Umbilical cord (tissue), 2 donors: ENCODE results near the gene GRIFIN. TPM values are rescaled to one million over a fixed set of nuclear protein-coding genes. Genes with fewer than 3 reads are reported as not detected.
A peak's percentile ranks its signal among the peaks of the same experiment; 100 is the strongest.

ENCODE experiments used
- DNase-seq: peaks from one replicate; pipeline ENCODE4 v3.0.0-alpha.2; 2015; ENCODE audit warnings: low spot score
- total RNA-seq: library from RNA; depleted of rRNA; stranded (reverse); fragments of >200 nt; gene quantifications from one replicate; pipeline ENCODE4 v1.2.3, GENCODE V29; 2014; ENCODE audit warnings: low replicate concordance; ENCODE audit not compliant: insufficient read depth

Gene GRIFIN
- total RNA-seq, 1 donor from 2014 or later: not detected

DNA sequence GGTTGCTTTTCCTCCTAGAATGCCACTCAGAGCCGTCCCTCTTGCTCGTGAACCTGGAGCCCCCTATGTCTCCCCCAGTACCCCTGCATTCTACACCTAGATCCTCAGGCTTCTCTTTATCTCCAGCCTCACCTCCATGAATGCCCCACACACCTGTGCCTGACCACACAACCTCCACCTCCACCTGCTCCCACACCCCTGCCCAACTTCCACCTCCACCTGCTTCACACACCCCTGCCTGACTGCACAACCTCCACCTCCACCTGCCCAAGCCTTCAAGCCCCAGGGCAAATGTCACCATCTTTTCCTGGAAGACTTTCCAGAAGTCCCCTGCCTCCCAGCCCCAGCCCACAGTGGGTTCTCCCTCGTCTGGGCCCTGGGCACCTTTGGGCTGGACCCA lies 36.5 kb upstream of the GRIFIN start:
- DNase-seq: no peak

DNA sequence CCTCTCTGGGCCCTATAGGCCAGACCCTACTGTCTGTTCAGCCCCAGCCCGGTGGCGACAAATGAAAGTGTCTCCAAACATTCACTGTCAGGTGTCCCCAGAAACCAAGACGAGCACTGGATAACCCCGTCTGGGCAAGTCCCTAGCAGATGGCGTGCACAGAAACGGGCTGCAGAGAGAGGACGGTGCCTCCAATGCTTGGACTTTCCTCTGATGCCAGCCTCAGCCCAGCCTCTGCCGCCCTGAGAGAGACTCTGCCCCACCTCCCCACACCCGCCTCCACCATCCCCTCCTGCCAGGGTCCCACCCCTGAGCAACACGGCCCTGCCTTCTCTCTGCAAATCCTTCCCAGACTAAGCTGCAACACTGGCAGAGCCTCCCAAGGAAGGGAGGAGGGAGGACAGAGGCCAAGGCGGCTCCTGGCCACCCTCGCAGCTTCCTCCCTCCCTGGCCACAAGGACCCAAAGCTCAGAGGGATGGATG lies 36.0 kb upstream of the GRIFIN start:
- DNase-seq: peak; percentile 65

DNA sequence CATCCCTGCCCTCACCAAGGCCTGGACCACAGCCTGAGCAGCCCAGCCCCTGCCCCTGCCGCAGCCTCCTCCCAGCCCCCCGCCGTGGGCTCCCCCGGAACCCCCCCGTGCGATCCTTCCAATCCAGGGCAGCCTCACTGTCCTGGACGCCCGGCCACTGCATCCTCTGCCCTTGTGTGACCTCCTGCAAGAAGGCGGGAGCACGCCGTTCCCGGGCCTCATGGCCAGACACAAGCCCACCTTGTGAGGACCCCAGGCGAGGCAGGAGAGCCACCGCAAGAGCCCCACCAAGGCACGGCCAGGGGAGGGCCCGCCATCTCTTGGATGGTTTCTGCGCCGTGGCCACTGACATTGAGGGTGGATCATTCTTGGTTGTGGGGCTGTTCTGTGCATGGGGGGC lies 35.6 kb upstream of the GRIFIN start:
- no peak for DNase-seq

DNA sequence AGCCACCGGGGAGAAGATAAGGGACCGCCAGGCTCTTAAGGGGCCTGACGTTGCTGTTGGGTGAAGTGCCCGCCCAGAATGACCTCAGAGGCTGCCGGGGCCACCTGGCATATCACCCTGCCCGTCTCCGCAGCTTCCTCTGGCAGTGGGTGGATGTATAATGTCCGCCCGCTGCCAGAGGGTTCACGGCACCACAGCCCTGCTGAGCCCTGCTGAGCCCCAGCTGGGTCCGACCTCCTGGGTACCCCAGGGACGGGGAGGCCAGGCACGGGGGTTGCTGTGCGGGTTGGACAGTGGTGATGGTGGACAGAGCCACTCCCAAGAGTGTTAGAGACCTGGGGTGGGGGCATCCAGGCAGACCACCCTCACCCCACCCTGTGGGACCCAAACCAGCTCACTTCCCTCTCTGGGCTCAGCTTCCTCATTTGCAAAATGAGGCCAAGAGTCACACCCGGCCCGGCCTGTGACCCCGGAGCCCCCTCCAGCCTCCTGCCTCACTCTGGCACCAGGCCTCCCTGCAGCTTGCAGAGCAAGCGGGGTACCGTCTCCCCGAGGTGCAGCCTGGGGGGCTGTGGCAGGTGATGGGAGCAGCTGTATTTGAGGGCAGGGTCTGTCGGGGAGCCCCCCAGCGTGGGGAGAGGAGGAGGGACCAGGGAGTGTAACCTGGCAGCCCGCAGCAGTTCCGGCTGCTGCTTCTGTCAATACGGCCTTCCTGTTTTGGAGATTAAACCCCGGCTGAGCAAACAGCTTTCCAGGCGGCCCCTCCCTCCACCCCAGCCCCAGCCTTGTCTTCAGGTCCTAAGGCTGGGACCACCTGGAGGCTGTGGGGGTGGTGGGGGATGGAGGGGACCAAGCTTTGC lies 34.9 kb upstream of the GRIFIN start:
- no peak for DNase-seq

DNA sequence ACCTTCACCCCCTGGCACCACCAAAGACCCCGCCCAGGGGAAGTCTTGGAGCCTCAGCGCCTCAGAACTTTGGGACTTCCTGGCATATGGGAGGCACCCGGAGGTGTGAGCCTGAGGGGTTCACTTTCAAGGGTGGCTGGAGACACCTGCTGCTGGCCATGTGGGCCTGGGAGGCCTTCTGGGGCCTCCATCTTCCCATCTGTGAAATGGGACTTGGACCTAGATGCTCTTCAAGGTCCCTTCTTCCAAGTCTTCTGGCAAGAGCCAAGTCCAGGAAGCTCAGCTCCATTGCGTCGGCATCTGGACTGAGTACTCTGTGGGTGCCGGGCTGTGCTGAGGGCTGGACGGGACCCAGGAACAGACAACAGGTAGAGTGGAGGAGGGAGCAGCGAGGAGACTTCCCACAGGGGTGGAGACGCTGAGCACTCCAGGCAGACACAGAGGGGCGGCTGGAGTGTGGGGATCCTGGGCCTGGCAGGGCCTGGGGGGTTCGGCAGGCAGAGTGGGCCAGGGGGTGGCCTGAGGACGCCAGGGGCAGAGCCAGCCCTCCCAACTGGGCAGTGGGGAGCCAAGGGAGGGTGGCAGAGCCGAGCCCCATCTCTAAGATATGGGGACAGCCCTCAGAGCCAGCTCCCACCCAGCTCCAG lies 34.1 kb upstream of the GRIFIN start:
- DNase-seq: no peak

DNA sequence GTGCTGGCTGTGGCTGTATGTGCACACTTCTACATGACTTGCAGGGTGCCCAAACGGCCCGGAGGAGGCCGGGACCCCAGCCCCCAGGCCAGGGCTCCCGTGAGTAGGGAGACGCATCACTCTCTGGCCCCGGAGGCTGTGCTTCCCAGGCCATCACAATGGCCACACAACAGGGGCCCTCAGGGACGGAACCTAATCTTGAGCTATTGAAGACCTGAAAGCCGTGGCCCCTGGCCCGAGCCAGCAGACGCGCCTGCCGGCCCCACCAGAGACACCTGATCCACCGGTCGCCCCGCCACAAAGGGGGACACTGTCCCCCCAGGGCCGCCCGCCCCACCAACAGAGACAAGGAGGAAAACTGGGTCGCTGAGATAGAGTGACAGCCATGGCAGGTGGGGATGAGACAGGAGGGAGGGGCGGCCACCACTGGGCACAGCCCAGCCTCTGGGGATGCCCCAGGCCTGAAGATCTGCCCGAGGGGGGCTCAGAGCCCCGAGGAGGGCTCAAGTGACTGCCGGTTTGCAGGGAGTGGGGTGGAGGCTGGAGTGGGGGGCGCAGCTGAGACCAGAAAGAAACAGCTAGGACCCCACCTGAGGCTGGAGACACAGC lies 33.2 kb upstream of the GRIFIN start:
- DNase-seq: no peak

- DNase-seq: no peak
Observed at GRCh38 chr7:2508327-2509215, 32.4 kb upstream of the GRIFIN start.

DNA sequence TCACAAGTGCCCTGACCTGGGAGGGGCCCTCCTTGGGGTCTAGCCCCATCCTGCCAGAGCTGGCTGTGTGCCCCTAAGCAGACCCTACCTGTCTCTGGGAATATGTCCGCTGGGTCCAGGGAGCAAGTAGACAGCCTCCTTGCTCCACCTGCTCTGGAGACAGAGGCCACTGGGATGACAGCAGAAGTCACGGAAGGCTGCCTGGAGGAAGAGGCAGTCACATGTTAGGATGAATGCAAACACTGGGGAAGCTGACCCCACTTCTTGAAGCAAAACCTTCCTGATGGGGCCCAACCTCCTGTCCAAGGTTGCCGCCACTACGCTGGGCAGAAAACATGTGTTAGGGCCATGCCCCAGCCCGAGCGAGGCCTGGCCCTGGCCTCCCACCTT lies 31.7 kb upstream of the GRIFIN start:
- no peak for DNase-seq

GRCh38 chr7:2507208-2507916 lies 31.2 kb upstream of the GRIFIN start:
- no peak for DNase-seq

- DNase-seq: no peak
Observed at GRCh38 chr7:2505401-2505800, 29.2 kb upstream of the GRIFIN start.

DNA sequence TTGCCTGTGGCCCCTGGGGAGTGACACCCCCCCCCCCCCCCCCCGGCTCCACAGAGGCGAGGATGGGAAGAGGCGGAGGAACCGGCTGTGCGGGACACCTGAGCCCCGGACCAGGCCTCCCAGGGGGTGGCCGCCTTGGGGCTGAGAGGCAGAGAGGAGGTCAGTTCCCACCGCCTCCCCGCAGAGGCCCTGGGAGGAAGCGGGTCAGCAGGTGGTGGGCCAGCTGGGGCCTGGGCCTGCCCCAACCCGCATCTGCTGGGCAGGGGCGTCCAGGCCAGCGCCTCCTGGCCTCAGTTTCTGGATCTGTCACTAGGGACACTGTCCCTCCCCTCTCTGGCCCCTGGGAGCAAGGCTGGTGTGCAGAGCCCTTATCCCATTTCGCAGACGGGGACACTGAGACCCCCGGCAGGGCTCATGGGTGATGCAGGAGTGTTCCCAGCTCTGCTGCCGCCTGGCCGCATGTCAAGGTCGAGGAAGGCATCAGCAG lies 28.7 kb upstream of the GRIFIN start:
- no peak for DNase-seq

DNA sequence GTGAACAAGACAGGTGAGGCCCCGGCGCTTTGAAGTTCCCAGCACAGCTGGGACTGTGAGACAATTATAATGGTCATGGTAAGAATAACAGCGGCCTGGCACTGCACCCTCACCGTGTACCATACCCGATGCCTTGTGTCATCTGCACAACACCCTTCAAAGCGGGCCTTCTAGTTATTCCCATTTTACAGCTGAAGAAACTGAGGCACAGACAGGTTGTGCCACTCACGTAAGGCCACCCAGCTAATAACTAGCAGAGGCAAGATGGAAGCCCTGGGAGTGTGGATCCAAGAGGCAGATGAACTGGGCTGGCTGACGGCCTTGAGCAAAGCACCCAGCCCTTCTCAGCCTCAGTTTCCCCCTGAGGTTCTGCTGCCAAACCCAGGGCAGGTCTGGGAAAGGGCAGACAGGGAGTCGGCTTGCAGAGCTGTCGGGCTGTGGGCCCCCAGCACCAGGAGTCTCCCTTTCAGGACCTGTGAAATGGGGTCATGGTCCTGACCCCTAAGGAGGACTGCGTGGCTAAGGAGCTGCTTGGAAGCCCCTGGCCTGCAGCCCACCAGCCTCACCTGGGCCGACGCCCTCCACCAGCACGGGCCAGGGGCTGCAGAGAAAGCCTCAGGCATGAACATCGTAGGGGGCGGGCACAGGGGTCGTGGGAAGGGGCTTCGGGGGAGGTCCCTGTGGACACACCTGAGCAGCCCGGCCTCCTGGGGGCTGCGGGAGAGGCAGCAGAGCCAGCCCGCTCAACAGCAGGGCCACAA lies 28.1 kb upstream of the GRIFIN start:
- DNase-seq: no peak

DNA sequence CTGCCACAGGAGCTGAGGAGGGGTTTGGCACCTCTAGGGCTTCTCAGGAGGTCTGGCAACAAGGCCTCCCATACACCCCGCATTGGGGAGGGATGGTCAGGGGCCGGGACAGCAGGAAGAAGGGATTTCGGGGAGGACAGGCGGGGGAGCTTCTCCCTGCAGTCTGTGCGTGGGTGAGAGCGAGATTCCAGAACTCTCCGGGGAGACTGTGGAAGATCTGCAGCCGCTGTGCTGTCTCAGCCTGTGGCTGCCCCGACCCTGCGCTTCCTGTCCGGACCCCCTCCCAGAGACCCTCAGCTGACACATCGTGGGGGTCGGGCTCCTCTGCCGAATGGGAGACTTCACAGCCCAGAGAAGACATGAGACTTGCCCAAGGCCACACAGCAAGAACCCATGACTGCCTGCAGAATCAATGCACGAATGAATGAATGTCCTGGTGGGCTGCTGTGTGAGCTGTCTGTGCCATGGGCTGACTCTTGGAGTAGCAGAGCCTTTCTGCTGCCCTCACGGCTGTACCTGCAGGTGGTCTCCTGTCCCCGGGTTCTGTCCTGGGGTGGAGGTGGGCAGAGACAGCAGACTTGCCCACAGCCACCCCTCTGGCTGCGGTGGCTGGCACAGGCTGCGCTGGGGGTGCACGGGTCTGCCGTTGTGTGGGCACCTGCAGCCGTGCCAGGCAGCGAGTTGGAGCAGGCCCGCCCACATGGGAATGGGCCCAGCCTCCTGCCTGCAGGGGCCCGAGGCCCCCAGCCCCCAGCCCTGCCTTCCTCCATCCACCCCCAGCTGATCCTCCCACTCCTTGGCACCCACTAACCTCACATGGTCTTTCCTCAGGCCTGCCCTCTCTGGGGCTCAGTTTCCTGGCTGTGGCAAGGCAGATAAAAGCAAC lies 27.1 kb upstream of the GRIFIN start:
- DNase-seq: no peak

- no peak for DNase-seq
Observed at GRCh38 chr7:2502647-2502966, 26.4 kb upstream of the GRIFIN start.

- no peak for DNase-seq
Observed at GRCh38 chr7:2501947-2502646, 25.9 kb upstream of the GRIFIN start.

DNA sequence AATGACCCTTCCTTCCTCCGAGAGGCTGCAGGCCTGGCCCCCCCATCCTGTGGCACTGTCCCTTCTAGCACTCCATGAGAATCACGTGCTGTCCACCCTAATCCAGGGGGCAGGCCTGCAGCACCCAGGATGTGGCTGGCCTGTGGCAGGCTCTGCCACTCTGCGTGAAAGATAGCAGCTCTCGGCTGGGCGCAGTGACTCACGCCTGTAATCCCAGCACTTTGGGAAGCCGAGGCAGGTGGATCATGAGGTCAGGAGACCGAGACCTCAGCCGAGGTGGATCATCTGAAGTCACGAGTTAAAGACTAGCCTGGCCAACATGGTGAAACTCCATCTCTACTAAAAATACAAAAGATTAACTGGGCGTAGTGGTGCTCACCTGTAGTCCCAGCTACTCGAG lies 24.5 kb upstream of the GRIFIN start:
- no peak for DNase-seq

DNA sequence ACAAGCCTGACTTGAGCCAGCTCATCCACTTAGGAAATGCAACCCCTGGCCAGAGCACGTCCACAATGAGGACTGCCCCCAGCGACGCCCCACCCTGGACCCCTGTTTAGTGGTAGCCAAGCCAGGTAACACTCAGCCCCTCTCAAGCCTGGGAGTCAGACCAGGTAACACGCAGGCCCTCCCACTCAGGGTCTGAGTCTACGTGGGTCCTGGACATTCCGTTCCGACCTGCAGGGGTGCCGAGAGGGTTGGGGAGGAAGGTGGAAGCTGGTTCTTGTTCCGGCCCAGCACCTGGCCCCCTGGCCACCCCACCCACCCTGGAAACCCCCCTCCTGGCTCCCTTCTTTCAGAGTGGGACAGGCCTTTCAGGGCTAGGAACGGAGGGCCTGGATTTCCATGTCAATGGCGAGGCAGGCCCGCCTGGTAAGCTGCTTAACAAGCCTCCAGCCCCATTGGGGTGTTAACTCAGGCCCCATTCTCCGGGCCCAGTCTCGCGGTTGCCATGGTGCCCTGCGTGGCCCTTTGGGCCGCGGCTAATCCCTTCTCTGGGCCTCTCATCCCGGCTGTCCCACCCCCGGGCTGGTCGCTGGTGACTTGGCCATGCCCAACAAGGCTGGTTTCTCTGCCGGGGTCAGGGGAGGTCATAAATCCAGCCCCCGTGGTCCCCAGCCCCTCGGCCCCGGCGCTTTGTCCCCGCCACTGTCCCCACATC lies 23.7 kb upstream of the GRIFIN start:
- no peak for DNase-seq

- no peak for DNase-seq
Observed at GRCh38 chr7:2499181-2499580, 23.0 kb upstream of the GRIFIN start.
